Muscle of back (tissue), 11 donors: ENCODE measurements around the gene CD3D. TPM values are rescaled to one million over a fixed set of nuclear protein-coding genes. Genes with fewer than 3 reads are reported as not detected.

ENCODE experiments used
- DNase-seq, 3 donors: peaks; one replicate each; pipeline versions ENCODE4 v3.0.0 to v3.0.0-alpha.2; 2013
- polyA plus RNA-seq, 10 donors: library from polyadenylated mRNA; unstranded; fragments of 120-200 nt; gene quantifications; one replicate each; pipeline ENCODE4 v1.2.1, GENCODE V29; 2013; ENCODE audit not compliant: insufficient read length in 10 of 10

CD3D gene
- polyA plus RNA-seq, 10 donors = 0.29 to 16.5 (median 1.5) TPM; not detected in 6

DNA sequence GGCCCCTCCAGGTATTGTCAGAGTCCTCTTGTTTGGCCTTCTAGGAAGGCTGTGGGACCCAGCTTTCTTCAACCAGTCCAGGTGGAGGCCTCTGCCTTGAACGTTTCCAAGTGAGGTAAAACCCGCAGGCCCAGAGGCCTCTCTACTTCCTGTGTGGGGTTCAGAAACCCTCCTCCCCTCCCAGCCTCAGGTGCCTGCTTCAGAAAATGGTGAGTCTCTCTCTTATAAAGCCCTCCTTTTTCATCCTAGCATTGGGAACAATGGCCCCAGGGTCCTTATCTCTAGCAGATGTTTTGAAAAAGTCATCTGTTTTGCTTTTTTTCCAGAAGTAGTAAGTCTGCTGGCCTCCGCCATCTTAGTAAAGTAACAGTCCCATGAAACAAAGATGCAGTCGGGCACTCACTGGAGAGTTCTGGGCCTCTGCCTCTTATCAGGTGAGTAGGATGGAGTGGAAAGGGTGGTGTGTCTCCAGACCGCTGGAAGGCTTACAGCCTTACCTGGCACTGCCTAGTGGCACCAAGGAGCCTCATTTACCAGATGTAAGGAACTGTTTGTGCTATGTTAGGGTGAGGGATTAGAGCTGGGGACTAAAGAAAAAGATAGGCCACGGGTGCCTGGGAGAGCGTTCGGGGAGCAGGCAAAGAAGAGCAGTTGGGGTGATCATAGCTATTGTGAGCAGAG lies 37.8 kb downstream of the CD3D start, which contains the start of gene CD3E:
CD3E (plus strand) TSS at position 163 of the 681 bp plus-strand sequence; CDS start at position 386, 223 bp downstream.
- DNase-seq = no peak

DNA sequence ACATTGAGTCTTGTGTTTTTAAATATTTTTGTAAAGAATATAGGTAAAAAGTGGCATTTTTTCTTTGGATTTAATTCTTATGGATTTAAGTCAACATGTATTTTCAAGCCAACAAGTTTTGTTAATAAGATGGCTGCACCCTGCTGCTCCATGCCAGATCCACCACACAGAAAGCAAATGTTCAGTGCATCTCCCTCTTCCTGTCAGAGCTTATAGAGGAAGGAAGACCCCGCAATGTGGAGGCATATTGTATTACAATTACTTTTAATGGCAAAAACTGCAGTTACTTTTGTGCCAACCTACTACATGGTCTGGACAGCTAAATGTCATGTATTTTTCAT lies 38.3 kb downstream of the CD3D start:
- DNase-seq = no peak

DNA sequence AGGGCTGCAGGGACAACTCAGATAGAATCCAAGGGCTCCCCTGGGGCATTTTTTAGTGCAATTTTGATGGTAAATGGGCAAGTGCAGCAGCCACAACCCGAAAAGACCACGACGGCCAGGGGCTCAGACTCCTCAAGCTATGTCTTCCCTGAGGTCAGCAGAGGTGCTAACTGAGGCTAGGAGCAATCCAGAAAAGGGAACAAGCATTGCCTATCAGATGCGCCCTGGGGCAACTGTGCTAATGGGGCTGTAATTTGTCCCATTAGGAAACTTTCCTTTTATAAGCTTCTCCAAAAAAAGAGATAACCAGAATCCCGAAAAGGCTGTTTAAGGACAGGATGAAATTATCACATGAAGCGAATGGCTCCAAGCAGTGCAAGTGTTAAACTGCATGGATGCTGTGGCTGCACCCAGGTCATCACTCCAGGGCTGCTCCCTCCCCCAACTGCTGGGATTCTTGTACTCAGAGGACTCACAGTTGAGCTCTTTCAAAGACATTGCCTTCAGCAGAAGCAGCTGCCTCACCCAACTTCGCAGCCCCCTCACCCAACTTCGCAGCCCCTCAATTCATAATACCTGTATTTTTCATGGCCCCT lies 40.8 kb downstream of the CD3D start:
- no peak for DNase-seq

DNA sequence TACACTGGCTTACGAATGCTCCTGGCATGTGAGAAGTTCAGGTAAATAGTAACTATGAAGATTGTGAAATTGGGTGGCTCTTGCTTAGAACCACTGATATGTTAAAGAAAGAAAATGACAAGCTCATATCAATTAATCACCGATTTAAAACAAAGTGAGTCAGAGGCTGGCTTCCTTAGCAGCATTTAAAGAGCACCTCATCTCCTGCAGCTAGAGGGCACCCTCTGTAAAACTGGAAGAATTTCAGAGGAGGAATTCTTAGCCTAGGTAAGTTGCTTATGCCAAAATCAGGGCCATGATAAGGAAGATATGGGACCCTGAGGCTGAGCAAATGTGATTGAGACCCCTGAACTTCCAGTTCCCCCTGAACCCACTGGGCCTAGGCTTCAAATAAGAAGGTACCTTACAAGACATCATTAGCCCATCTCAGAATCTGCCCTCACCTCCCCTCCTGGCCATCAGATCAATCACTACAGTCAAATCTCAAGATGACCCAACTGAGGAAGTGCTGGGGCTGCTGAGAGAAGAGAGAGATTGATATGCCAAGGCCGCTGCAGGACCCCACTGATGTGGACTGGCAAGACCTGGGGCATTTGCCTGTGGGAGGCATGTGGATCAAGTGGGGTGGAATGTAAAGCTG lies 46.6 kb downstream of the CD3D start:
- no peak for DNase-seq

DNA sequence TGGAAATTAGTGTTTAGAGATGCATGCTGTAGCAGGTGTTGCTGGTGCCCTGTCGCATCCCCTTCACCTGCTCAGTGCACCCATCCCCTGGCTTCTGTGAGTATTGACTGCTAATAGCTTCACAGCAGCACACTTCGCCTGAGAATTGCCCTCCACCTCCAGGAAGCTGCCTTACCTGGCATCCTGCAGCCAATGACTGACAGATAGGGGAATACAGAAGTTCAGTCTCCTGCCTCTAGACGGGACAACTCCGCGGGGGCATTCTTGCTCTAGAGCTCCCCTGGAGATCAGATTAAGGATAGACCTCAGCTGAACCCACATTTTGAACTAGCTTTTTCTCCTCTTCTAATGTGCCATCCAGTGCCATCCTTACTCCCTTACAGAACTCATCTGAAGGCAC lies 47.3 kb downstream of the CD3D start:
- no peak for DNase-seq

DNA sequence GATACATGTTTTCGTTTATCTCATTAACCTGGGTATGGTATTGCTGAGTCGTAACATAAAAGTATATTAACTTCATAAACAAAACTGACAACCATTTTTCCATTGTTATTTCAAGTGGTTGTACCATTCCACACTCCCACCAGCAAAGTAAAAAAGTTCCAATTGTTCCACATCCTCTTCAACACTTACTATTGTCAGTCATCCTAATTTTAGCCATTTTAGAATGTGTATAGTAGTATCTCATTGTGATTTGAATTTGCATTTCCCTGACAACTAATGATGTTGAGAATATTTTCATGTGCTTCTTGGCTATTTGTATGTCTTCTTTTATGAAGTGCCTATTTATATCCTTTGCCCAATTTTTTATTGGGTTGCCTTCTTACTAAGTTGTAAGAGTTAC lies 48.5 kb downstream of the CD3D start:
- no peak for DNase-seq

DNA sequence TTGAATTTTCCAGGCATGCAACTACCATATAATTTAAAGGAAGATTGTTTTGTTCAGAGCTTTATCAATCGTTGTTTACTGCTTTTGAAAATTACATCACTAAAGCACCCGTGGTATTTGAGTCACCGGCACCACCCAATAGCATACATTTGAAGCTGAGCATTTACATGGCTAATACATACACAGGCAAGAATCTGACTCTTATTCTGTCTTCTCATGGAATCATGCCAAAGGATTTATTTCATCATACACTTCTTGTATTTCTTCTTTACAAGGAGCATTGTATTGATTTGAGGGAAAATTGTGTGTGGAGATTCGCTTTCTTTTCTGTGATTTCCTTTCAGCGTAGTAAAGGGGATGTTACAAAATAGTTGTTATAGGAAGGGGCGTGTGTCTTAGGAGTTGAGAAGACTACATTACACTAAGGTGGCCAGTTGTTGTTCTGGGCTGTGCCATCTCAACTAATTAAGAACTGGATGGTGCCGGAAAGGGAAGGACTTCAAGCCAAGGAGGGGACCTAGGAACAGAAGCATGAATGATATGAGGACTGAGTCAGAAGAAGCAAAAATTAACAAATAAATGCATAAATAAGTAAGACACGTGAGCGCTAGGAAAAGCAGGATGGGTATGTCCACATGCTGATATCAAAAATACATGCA lies 50.9 kb downstream of the CD3D start:
- DNase-seq = peak in 1 of 3 donors; percentile 12

DNA sequence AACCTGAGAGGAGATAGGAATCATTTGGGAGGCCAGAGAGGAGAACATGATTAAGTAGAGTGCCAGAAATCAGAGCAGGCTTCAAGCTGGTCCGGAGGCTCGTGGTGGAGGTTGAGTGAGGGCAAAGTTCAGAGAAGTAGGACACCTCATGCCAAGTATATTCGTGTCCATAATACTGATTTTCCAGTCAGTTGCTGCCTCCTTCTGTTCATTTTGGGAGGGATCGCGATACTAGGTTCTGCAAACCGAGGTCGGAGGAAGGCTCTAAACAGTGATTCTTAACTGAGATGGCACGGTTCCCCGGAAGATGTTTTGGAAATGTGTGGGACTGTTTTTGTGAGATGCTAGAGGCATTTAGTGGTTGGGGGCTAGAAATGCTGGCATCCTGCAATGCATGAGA lies 51.6 kb downstream of the CD3D start:
- peak in 1 of 3 donors; percentile 40 for DNase-seq

DNA sequence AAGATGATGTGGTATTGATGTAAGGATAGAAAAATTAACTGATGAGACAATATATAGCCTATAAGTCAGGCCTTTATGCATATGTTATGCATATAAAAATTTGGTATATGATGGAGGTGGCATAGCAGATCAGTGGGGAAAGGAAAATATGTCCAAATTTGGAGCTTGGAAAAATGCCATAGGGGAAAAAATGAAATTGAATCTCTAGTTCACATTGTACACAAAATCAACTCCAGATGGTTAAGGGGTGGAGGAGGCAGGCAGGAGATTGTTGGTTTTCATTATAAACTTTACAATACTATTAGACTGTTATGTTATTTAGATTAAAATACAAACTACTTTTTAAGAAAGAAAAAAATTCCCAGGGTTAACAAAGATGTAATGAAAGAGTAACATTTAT lies 53.1 kb downstream of the CD3D start:
- DNase-seq = peak in 2 of 3 donors; percentile 10 to 43

Other genes starting within 250 kb of the CD3D start
- gene SCN4B, start 189.9 kb downstream of the CD3D start, polyA plus RNA-seq = 1 to 10 TPM; 2.2 to 6.1 (median 3.4) TPM
- gene SCN2B, start 166.1 kb downstream of the CD3D start, polyA plus RNA-seq = 1 to 10 TPM; 2.5 to 7.0 (median 5.0) TPM
- gene JAML, start 117.7 kb downstream of the CD3D start, polyA plus RNA-seq = 1 to 10 TPM; 1.4 to 6.4 (median 3.0) TPM
- gene MPZL3, start 90.3 kb downstream of the CD3D start, polyA plus RNA-seq = 1 to 10 TPM in 3 of 10 donors, under 1 TPM in 7; 0.42 to 1.3 (median 0.72) TPM
- 1 to 10 TPM in 8 of 10 donors, under 1 TPM in 2; 0.71 to 9.6 (median 1.6) TPM for gene MPZL2, start 78.4 kb downstream of the CD3D start, polyA plus RNA-seq
- 10 to 100 TPM in 1 of 10 donors, 1 to 10 TPM in 1, under 1 TPM in 8; 0.20 to 26.8 (median 0.59) TPM for gene CD3E, start 38.0 kb downstream of the CD3D start, polyA plus RNA-seq
- gene CD3G, start 1.6 kb upstream of the CD3D start, polyA plus RNA-seq = 1 to 10 TPM in 2 of 10 donors, under 1 TPM in 7, not detected in 1; 0.14 to 5.4 (median 0.31) TPM
- gene UBE4A, start 16.9 kb upstream of the CD3D start, polyA plus RNA-seq = 10 to 100 TPM; 16.4 to 28.0 (median 23.8) TPM
- gene ATP5MG, start 58.9 kb upstream of the CD3D start, polyA plus RNA-seq = 100 to 1,000 TPM; 318 to 455 (median 363) TPM
- 10 to 100 TPM; 22.6 to 34.0 (median 28.4) TPM for gene KMT2A, start 93.8 kb upstream of the CD3D start, polyA plus RNA-seq
- 1 to 10 TPM in 9 of 10 donors, under 1 TPM in 1; 0.64 to 2.3 (median 1.8) TPM for gene TTC36, start 184.8 kb upstream of the CD3D start, polyA plus RNA-seq
- gene TMEM25, start 188.5 kb upstream of the CD3D start, polyA plus RNA-seq = 10 to 100 TPM; 14.1 to 22.2 (median 16.3) TPM
- 10 to 100 TPM; 17.3 to 25.7 (median 20.6) TPM for gene IFT46, start 223.2 kb upstream of the CD3D start, polyA plus RNA-seq
- 100 to 1,000 TPM; 128 to 165 (median 147) TPM for gene ARCN1, start 229.7 kb upstream of the CD3D start, polyA plus RNA-seq